Stimulated activated CD4-positive, alpha-beta T cell treated with anti-CD3 and anti-CD28 coated beads, Interleukin-2, amount 100 ng/mL, for 24 hours (primary cell): ENCODE results near the gene MMP20.

Experiments
- DNase-seq, 2 donors: peaks; one replicate each; pipeline ENCODE4 v3.0.0-alpha.2; 2020

MMP20 gene

GRCh38 chr11:102620818-102621561 is 4.1 kb downstream of the MMP20 start:
- no peak for DNase-seq

- no peak for DNase-seq
Observed at GRCh38 chr11:102620179-102620578, 5.0 kb downstream of the MMP20 start.

GRCh38 chr11:102617466-102618008 is 7.6 kb downstream of the MMP20 start:
- no peak for DNase-seq

- DNase-seq, result no peak
Observed at GRCh38 chr11:102615894-102616432, 9.2 kb downstream of the MMP20 start.

GRCh38 chr11:102615077-102615893 is 9.8 kb downstream of the MMP20 start:
- DNase-seq, result no peak

- DNase-seq, result no peak
Observed at GRCh38 chr11:102614485-102614884, 10.6 kb downstream of the MMP20 start.

- DNase-seq, result no peak
Observed at GRCh38 chr11:102614031-102614430, 11.1 kb downstream of the MMP20 start.

- no peak for DNase-seq
Observed at GRCh38 chr11:102613450-102613849, 11.7 kb downstream of the MMP20 start.

- DNase-seq, result no peak
Observed at GRCh38 chr11:102611291-102611690, 13.8 kb downstream of the MMP20 start.

- DNase-seq, result no peak
Observed at GRCh38 chr11:102610200-102610599, 14.9 kb downstream of the MMP20 start.

GRCh38 chr11:102608699-102609098 is 16.4 kb downstream of the MMP20 start:
- DNase-seq, result no peak

- DNase-seq, result no peak
Observed at GRCh38 chr11:102604875-102605274, 20.3 kb downstream of the MMP20 start.

GRCh38 chr11:102604011-102604410 is 21.1 kb downstream of the MMP20 start:
- no peak for DNase-seq

- no peak for DNase-seq
Observed at GRCh38 chr11:102603576-102603975, 21.6 kb downstream of the MMP20 start.

- DNase-seq, result no peak
Observed at GRCh38 chr11:102603091-102603490, 22.0 kb downstream of the MMP20 start.

- no peak for DNase-seq
Observed at GRCh38 chr11:102600666-102601065, 24.5 kb downstream of the MMP20 start.

- DNase-seq, result no peak
Observed at GRCh38 chr11:102599642-102600261, 25.4 kb downstream of the MMP20 start.

GRCh38 chr11:102598272-102598671 is 26.9 kb downstream of the MMP20 start:
- DNase-seq, result no peak

- no peak for DNase-seq
Observed at GRCh38 chr11:102596578-102596977, 28.6 kb downstream of the MMP20 start.

GRCh38 chr11:102592634-102593581 is 32.2 kb downstream of the MMP20 start:
- no peak for DNase-seq

GRCh38 chr11:102592131-102592530 is 33.0 kb downstream of the MMP20 start:
- no peak for DNase-seq

- DNase-seq, result no peak
Observed at GRCh38 chr11:102591160-102591718, 33.9 kb downstream of the MMP20 start.
